ENCODE data around the gene TMEM229B. TPM values are rescaled to one million over a fixed set of nuclear protein-coding genes. Genes with fewer than 3 reads are reported as not detected.

Gene TMEM229B
- total and polyA plus RNA-seq, 9 donors = 1.2 to 11.9 (median 2.9) TPM

GRCh38 chr14:67440513-67440912 is 48.0 kb downstream of the TMEM229B start:
- no peaks in the 10 kb centered on the region for H3K27me3 ChIP-seq
- intact Hi-C loops (cut with DNase I) = no loop called here
- H3K9me3 ChIP-seq = no peaks in the 10 kb centered on the region
- H3K27ac ChIP-seq = no peak overlapping the region
- no peak for DNase-seq
- H3K4me1 ChIP-seq (ENCODE audit: insufficient read depth) = no peaks in the 10 kb centered on the region
- no peaks in the 10 kb centered on the region for H3K36me3 ChIP-seq
- WGBS, 3 donors = 84 to 90% (median 88%) methylated on average over 4 of the region's 4 CpGs
- no peak overlapping the region for H3K4me3 ChIP-seq
- TF ChIP-seq EP300 (IDR thresholded peaks at IDR 0.05) = no peak
- no peak for TF ChIP-seq CTCF (IDR thresholded peaks at IDR 0.05)
- no peak for TF ChIP-seq POLR2A (IDR thresholded peaks at IDR 0.05)

DNA sequence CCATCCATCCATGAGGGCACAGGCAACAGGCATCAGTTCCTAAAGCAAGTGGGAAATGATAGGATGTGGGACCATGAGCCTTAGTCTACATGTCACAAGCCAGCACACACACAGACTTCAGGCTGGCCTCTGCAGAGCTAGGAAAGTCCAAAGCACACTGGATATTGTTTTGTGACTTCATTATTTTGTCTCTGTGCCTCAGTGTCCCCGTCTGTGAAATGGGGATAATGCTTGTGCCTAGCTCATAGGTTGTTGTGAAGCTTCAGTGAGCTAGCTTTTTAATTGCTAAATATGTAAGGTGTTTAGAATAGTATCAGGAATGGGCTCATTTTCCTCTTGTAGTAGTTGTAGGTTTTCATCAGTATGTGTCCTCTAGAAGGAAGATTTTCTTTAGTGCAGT is 49.6 kb downstream of the TMEM229B start:
- no peak for DNase-seq
- Histone ChIP-seq H3K4me3 (no peak overlapping the region), H3K4me1 (ENCODE audit: insufficient read depth) (no peaks in the 10 kb centered on the region), H3K27ac (no peak overlapping the region), H3K9me3 (no peaks in the 10 kb centered on the region), H3K36me3 (no peaks in the 10 kb centered on the region), H3K27me3 (no peaks in the 10 kb centered on the region)
- no peak for TF ChIP-seq POLR2A (IDR thresholded peaks at IDR 0.05)
- no peak for TF ChIP-seq EP300 (IDR thresholded peaks at IDR 0.05)
- no peak for TF ChIP-seq CTCF (IDR thresholded peaks at IDR 0.05)
- WGBS, 3 donors = 81 to 90% (median 86%) methylated on average over 1 of the region's 1 CpG
- intact Hi-C loops (cut with DNase I) = loop anchor here in 1 of 4 donors (10.0 kb wide), 1 partner anchor 126 kb away; no protein-coding TSS in a partner anchor

DNA sequence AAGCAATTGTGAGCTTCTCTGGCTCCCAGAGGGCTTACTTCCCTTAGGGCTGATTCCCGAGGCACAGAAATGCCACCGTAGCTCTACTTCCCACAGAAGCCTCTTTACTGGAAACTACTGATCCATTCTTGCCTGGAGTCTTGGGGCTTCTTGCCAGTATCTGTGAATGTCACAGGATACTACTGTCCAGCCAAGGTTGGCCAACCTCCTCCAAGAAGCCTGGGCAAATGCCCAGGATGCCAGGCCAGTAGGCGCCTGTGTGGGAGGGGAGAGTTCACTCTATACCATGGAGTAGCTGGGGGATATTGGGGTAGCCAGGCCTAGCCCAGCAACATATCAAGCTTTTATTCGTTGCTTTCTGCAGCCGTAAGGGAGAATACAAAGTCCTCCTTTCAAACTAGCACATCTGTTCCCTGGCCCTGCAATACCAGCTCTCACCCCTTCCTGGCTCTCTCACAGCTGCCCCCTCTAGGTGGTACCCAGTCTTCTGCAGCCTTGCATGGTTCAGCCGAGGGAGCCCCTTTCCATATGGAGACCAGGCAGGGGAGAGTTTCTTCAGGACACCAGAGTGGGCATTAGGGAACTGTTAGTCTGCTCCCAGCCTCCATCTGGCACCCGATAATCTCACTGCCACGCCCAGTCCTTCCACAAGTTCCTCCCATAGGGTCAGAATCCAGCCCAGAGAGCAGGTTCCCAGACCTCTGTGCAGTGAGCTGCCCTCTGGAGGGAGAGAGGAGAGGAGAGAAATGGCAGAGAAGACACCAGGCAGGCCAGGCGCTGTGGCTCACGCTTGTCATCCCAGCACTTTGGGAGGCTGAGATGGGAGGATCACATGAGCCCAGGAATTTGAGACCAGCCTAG is 52.3 kb downstream of the TMEM229B start:
- 88 to 90% (median 89%) methylated on average over 10 of the region's 10 CpGs for WGBS, 3 donors
- intact Hi-C loops (cut with DNase I) = loop anchor here in 1 of 4 donors (10.0 kb wide), 1 partner anchor 129 kb away; no protein-coding TSS in a partner anchor

GRCh38 chr14:67435603-67436002 is 52.9 kb downstream of the TMEM229B start:
- Histone ChIP-seq H3K4me1 (ENCODE audit: insufficient read depth) (no peaks in the 10 kb centered on the region), H3K27ac (no peak overlapping the region), H3K4me3 (no peak overlapping the region), H3K9me3 (no peaks in the 10 kb centered on the region), H3K27me3 (no peaks in the 10 kb centered on the region), H3K36me3 (no peaks in the 10 kb centered on the region)
- intact Hi-C loops (cut with DNase I) = loop anchor here in 1 of 4 donors (10.0 kb wide), 1 partner anchor 129 kb away; no protein-coding TSS in a partner anchor
- no peak for DNase-seq
- TF ChIP-seq EP300 (IDR thresholded peaks at IDR 0.05) (no peak), CTCF (IDR thresholded peaks at IDR 0.05) (no peak), POLR2A (IDR thresholded peaks at IDR 0.05) (no peak)
- 91 to 93% (median 91%) methylated on average over 5 of the region's 5 CpGs for WGBS, 3 donors

More for the DNA sequence above, 52.3 kb downstream of the TMEM229B start:
- Histone ChIP-seq H3K27me3 (no peaks in the 10 kb centered on the region), H3K36me3 (no peaks in the 10 kb centered on the region), H3K9me3 (no peaks in the 10 kb centered on the region), H3K4me3 (no peak overlapping the region), H3K4me1 (ENCODE audit: insufficient read depth) (no peaks in the 10 kb centered on the region), H3K27ac (no peak overlapping the region)
- TF ChIP-seq POLR2A (IDR thresholded peaks at IDR 0.05) (no peak), EP300 (IDR thresholded peaks at IDR 0.05) (no peak), CTCF (IDR thresholded peaks at IDR 0.05) (no peak)
- DNase-seq = no peak
